ENCODE measurements around the gene VTI1A. TPM values are rescaled to one million over a fixed set of nuclear protein-coding genes. Genes with fewer than 3 reads are reported as not detected.

The VTI1A gene
- total RNA-seq, 6 experiments from 2014 or later = 11.2 to 26.2 (median 12.3) TPM

DNA sequence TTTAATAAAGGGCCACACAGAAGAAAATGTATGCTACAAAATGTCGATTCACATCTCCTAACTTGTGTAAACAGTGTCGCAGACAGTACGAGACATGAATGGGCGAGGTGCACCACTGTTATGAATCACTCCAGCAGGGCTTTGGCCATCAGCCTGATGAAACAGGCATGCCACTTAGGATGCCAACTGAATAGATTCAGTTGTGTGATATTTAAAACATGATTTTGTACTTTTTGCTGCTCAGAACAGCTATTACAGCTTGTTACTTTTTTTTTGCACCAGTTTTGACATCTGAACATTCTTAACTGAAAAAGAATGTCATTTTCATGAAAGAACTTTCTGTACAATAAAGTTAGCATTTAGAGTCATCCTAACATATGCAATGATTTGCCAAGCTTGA lies 138.1 kb downstream of the VTI1A start:
- H3K4me1 ChIP-seq = no peaks in the 10 kb centered on the region
- DNase-seq = no peak
- H3K4me3 ChIP-seq = no peak overlapping the region
- 78% methylated on average over 4 of the region's 4 CpGs for WGBS (ENCODE audit: insufficient coverage, low coverage, low lambda C conversion rate, missing lambda C conversion rate)
- no peak for TF ChIP-seq POLR2A (IDR thresholded peaks at IDR 0.05)
- TF ChIP-seq, protein P1, sequence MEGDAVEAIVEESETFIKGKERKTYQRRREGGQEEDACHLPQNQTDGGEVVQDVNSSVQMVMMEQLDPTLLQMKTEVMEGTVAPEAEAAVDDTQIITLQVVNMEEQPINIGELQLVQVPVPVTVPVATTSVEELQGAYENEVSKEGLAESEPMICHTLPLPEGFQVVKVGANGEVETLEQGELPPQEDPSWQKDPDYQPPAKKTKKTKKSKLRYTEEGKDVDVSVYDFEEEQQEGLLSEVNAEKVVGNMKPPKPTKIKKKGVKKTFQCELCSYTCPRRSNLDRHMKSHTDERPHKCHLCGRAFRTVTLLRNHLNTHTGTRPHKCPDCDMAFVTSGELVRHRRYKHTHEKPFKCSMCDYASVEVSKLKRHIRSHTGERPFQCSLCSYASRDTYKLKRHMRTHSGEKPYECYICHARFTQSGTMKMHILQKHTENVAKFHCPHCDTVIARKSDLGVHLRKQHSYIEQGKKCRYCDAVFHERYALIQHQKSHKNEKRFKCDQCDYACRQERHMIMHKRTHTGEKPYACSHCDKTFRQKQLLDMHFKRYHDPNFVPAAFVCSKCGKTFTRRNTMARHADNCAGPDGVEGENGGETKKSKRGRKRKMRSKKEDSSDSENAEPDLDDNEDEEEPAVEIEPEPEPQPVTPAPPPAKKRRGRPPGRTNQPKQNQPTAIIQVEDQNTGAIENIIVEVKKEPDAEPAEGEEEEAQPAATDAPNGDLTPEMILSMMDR (IDR thresholded peaks at IDR 0.05) = no peak
- intact Hi-C loops (cut with DNase I) = no loop called here
- no peaks in the 10 kb centered on the region for H3K36me3 ChIP-seq
- no peak overlapping the region for H3K27ac ChIP-seq
- no peak for ATAC-seq
- no peaks in the 10 kb centered on the region for H3K9me3 ChIP-seq
- H3K27me3 ChIP-seq = no peaks in the 10 kb centered on the region

DNA sequence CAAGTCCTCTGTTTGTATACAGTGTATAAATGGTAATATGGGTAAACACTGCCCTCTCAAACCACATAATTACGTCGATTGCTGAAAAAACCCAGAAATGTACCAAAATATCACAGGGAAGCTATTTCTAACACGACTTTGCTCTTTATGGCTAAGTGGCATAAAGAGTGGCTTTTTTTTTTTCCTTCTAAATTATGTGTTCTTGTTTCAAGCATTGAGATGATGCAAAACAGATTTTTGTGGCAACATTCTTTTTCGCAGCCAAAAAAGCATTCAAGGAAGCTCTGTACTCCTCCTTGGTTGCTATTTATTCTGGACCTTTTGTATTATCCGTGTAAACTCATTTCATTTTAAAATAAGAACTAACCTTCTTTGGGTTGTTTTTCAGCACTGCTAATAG lies 138.9 kb downstream of the VTI1A start:
- no peaks in the 10 kb centered on the region for H3K36me3 ChIP-seq
- 81% methylated on average over 5 of the region's 5 CpGs for WGBS (ENCODE audit: insufficient coverage, low coverage, low lambda C conversion rate, missing lambda C conversion rate)
- no peak overlapping the region for H3K27ac ChIP-seq
- DNase-seq = no peak
- no peak for ATAC-seq
- no peaks in the 10 kb centered on the region for H3K9me3 ChIP-seq
- TF ChIP-seq, protein P1 (IDR thresholded peaks at IDR 0.05) = no peak
- no peak for TF ChIP-seq POLR2A (IDR thresholded peaks at IDR 0.05)
- intact Hi-C loops (cut with DNase I) = no loop called here
- H3K27me3 ChIP-seq = no peaks in the 10 kb centered on the region
- H3K4me1 ChIP-seq = no peaks in the 10 kb centered on the region
- no peak overlapping the region for H3K4me3 ChIP-seq

DNA sequence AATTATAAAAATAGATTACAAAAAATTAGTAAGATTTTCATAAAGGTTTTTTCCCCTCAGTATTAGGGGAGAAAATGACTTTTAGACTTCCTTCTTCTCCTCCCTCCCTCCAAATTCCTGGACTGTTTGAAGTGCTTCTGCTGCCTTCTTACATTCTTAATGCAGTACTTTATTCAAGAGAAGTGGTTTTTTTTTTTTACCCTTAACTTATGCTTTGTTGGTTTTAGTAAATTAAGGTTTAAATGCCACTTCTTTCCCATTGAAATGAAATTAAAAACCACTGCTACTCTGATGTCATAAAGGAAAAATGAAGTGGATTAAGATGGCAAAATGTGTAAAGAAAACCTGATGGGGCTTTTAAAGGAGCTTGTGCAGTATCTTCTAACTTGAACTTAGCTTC lies 140.7 kb downstream of the VTI1A start:
- intact Hi-C loops (cut with DNase I) = no loop called here
- Histone ChIP-seq H3K27ac (no peak overlapping the region), H3K9me3 (no peaks in the 10 kb centered on the region), H3K4me3 (no peak overlapping the region), H3K4me1 (no peaks in the 10 kb centered on the region), H3K36me3 (no peaks in the 10 kb centered on the region), H3K27me3 (no peaks in the 10 kb centered on the region)
- ATAC-seq = no peak
- TF ChIP-seq POLR2A (IDR thresholded peaks at IDR 0.05) = no peak
- TF ChIP-seq, protein P1 (IDR thresholded peaks at IDR 0.05) = no peak
- DNase-seq = no peak

DNA sequence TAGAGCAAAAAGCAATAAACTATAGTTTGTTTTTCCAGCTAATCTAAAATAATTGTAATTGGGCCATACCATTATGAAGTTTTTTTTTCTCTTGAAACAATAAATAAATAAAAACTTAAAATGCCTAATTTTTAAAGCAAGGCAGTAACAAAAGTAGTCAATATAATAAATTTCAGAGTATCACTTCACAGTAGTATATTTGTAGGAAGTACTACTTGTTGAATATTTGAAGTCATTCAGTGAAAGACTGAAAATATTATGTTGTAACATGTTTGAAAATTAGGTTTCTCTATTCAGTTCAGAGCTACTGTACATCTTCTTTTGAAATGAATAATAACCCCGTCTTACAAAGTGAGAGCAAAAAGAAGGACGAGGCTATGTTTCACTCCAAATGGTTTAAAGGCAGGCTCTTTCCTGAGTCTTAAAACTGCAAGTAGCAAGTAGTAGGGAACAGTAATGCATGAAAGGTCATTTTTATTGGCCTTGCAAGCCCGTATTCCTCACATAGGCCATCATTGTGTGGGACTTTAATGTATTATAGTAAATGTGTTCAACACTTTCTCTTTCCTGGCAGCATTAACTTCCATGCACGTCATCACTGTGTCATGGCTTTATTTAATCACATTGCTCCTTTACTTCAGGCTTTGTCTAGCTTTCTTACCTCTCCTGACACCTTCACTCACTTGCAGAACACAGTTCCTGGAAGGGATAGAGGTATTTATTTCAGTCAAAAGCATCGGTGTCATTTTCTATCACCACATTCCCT lies 141.4 kb downstream of the VTI1A start:
- no peak for ATAC-seq
- WGBS (ENCODE audit: insufficient coverage, low coverage, low lambda C conversion rate, missing lambda C conversion rate) = 94% methylated on average over 5 of the region's 5 CpGs
- intact Hi-C loops (cut with DNase I) = no loop called here
- Histone ChIP-seq H3K9me3 (no peaks in the 10 kb centered on the region), H3K27ac (no peak overlapping the region), H3K4me3 (no peak overlapping the region), H3K4me1 (no peaks in the 10 kb centered on the region), H3K27me3 (no peaks in the 10 kb centered on the region), H3K36me3 (no peaks in the 10 kb centered on the region)
- DNase-seq = no peak
- TF ChIP-seq, protein P1 (IDR thresholded peaks at IDR 0.05) = no peak
- no peak for TF ChIP-seq POLR2A (IDR thresholded peaks at IDR 0.05)
